ENCODE measurements around the gene CHDH.
A peak's percentile ranks its signal among the peaks of the same experiment; 100 is the strongest.

The CHDH gene

GRCh38 chr3:53791317-53791716 lies 54.9 kb downstream of the CHDH start:
- no peaks in the 10 kb centered on the region for H3K9me3 ChIP-seq
- no peak overlapping the region for H3K4me3 ChIP-seq
- in situ Hi-C loops (cut with MboI; ENCODE audit: low sequenced_read_pairs) = no loop called here
- no peaks in the 10 kb centered on the region for H3K4me1 ChIP-seq
- H3K27me3 ChIP-seq (ENCODE audit: low read depth) = no peaks in the 10 kb centered on the region
- H3K36me3 ChIP-seq (replicated peaks) = no peaks in the 10 kb centered on the region
- no peak for DNase-seq (ENCODE audit: low spot score in 2 of 2)

- in situ Hi-C loops (cut with MboI; ENCODE audit: low sequenced_read_pairs) = no loop called here
Measured at GRCh38 chr3:53790470-53790869, 55.7 kb downstream of the CHDH start.

GRCh38 chr3:53789459-53789858 lies 56.8 kb downstream of the CHDH start:
- Histone ChIP-seq H3K4me1 (no peaks in the 10 kb centered on the region), H3K9me3 (no peaks in the 10 kb centered on the region), H3K36me3 (replicated peaks) (no peaks in the 10 kb centered on the region), H3K4me3 (no peak overlapping the region), H3K27me3 (ENCODE audit: low read depth) (no peaks in the 10 kb centered on the region)
- DNase-seq (ENCODE audit: low spot score in 2 of 2) = no peak
- in situ Hi-C loops (cut with MboI; ENCODE audit: low sequenced_read_pairs) = no loop called here

More at GRCh38 chr3:53790470-53790869, 55.7 kb downstream of the CHDH start:
- Histone ChIP-seq H3K4me3 (no peak overlapping the region), H3K27me3 (ENCODE audit: low read depth) (no peaks in the 10 kb centered on the region), H3K36me3 (replicated peaks) (no peaks in the 10 kb centered on the region), H3K4me1 (no peaks in the 10 kb centered on the region), H3K9me3 (no peaks in the 10 kb centered on the region)
- no peak for DNase-seq (ENCODE audit: low spot score in 2 of 2)

- in situ Hi-C loops (cut with MboI; ENCODE audit: low sequenced_read_pairs) = no loop called here
- no peak for DNase-seq (ENCODE audit: low spot score in 2 of 2)
- Histone ChIP-seq H3K4me3 (no peak overlapping the region), H3K9me3 (no peaks in the 10 kb centered on the region), H3K4me1 (no peaks in the 10 kb centered on the region), H3K36me3 (replicated peaks) (no peaks in the 10 kb centered on the region), H3K27me3 (ENCODE audit: low read depth) (no peaks in the 10 kb centered on the region)
Measured at GRCh38 chr3:53788038-53788437, 58.2 kb downstream of the CHDH start.

- H3K36me3 ChIP-seq (replicated peaks) = no peaks in the 10 kb centered on the region
- no peaks in the 10 kb centered on the region for H3K4me1 ChIP-seq
- no peaks in the 10 kb centered on the region for H3K9me3 ChIP-seq
- in situ Hi-C loops (cut with MboI; ENCODE audit: low sequenced_read_pairs) = no loop called here
- no peak for DNase-seq (ENCODE audit: low spot score in 2 of 2)
- H3K27me3 ChIP-seq (ENCODE audit: low read depth) = no peaks in the 10 kb centered on the region
- no peak overlapping the region for H3K4me3 ChIP-seq
Measured at GRCh38 chr3:53787016-53787415, 59.2 kb downstream of the CHDH start.

GRCh38 chr3:53780806-53781205 lies 65.4 kb downstream of the CHDH start:
- Histone ChIP-seq H3K4me3 (no peak overlapping the region), H3K9me3 (no peaks in the 10 kb centered on the region), H3K36me3 (replicated peaks) (no peaks in the 10 kb centered on the region), H3K27me3 (ENCODE audit: low read depth) (no peaks in the 10 kb centered on the region), H3K4me1 (no peaks in the 10 kb centered on the region)
- no peak for DNase-seq (ENCODE audit: low spot score in 2 of 2)
- in situ Hi-C loops (cut with MboI; ENCODE audit: low sequenced_read_pairs) = no loop called here

- in situ Hi-C loops (cut with MboI; ENCODE audit: low sequenced_read_pairs) = no loop called here
- no peaks in the 10 kb centered on the region for H3K9me3 ChIP-seq
Measured at GRCh38 chr3:53780171-53780570, 66.0 kb downstream of the CHDH start.

GRCh38 chr3:53778153-53778552 lies 68.1 kb downstream of the CHDH start:
- H3K36me3 ChIP-seq (replicated peaks) = no peaks in the 10 kb centered on the region
- DNase-seq (ENCODE audit: low spot score in 2 of 2) = no peak
- H3K9me3 ChIP-seq = no peaks in the 10 kb centered on the region
- in situ Hi-C loops (cut with MboI; ENCODE audit: low sequenced_read_pairs) = no loop called here
- H3K4me3 ChIP-seq = no peak overlapping the region
- H3K27me3 ChIP-seq (ENCODE audit: low read depth) = no peaks in the 10 kb centered on the region
- no peaks in the 10 kb centered on the region for H3K4me1 ChIP-seq

More at GRCh38 chr3:53780171-53780570, 66.0 kb downstream of the CHDH start:
- no peaks in the 10 kb centered on the region for H3K36me3 ChIP-seq (replicated peaks)
- no peak for DNase-seq (ENCODE audit: low spot score in 2 of 2)
- no peak overlapping the region for H3K4me3 ChIP-seq
- H3K27me3 ChIP-seq (ENCODE audit: low read depth) = no peaks in the 10 kb centered on the region
- H3K4me1 ChIP-seq = no peaks in the 10 kb centered on the region

GRCh38 chr3:53777468-53777867 lies 68.8 kb downstream of the CHDH start:
- no peak for DNase-seq (ENCODE audit: low spot score in 2 of 2)
- in situ Hi-C loops (cut with MboI; ENCODE audit: low sequenced_read_pairs) = no loop called here
- no peaks in the 10 kb centered on the region for H3K27me3 ChIP-seq (ENCODE audit: low read depth)
- no peaks in the 10 kb centered on the region for H3K36me3 ChIP-seq (replicated peaks)
- no peaks in the 10 kb centered on the region for H3K9me3 ChIP-seq
- H3K4me3 ChIP-seq = no peak overlapping the region
- H3K4me1 ChIP-seq = no peaks in the 10 kb centered on the region

GRCh38 chr3:53776494-53777101 lies 69.6 kb downstream of the CHDH start:
- no peak for DNase-seq (ENCODE audit: low spot score in 2 of 2)
- Histone ChIP-seq H3K4me1 (no peaks in the 10 kb centered on the region), H3K4me3 (no peak overlapping the region), H3K36me3 (replicated peaks) (no peaks in the 10 kb centered on the region), H3K9me3 (no peaks in the 10 kb centered on the region), H3K27me3 (ENCODE audit: low read depth) (no peaks in the 10 kb centered on the region)
- in situ Hi-C loops (cut with MboI; ENCODE audit: low sequenced_read_pairs) = no loop called here

GRCh38 chr3:53775834-53776251 lies 70.4 kb downstream of the CHDH start:
- Histone ChIP-seq H3K9me3 (no peaks in the 10 kb centered on the region), H3K4me3 (no peak overlapping the region), H3K27me3 (ENCODE audit: low read depth) (no peaks in the 10 kb centered on the region), H3K36me3 (replicated peaks) (no peaks in the 10 kb centered on the region), H3K4me1 (no peaks in the 10 kb centered on the region)
- DNase-seq (ENCODE audit: low spot score in 2 of 2) = peak in 1 of 2 experiments; percentile 20
- in situ Hi-C loops (cut with MboI; ENCODE audit: low sequenced_read_pairs) = no loop called here

GRCh38 chr3:53775018-53775417 lies 71.2 kb downstream of the CHDH start:
- Histone ChIP-seq H3K27me3 (ENCODE audit: low read depth) (no peaks in the 10 kb centered on the region), H3K9me3 (no peaks in the 10 kb centered on the region), H3K4me3 (no peak overlapping the region), H3K36me3 (replicated peaks) (no peaks in the 10 kb centered on the region), H3K4me1 (no peaks in the 10 kb centered on the region)
- DNase-seq (ENCODE audit: low spot score in 2 of 2) = no peak
- in situ Hi-C loops (cut with MboI; ENCODE audit: low sequenced_read_pairs) = no loop called here

- DNase-seq (ENCODE audit: low spot score in 2 of 2) = no peak
- Histone ChIP-seq H3K9me3 (no peaks in the 10 kb centered on the region), H3K4me3 (no peak overlapping the region), H3K36me3 (replicated peaks) (no peaks in the 10 kb centered on the region), H3K27me3 (ENCODE audit: low read depth) (no peaks in the 10 kb centered on the region), H3K4me1 (no peaks in the 10 kb centered on the region)
- in situ Hi-C loops (cut with MboI; ENCODE audit: low sequenced_read_pairs) = no loop called here
Measured at GRCh38 chr3:53774414-53774813, 71.8 kb downstream of the CHDH start.

- H3K27me3 ChIP-seq (ENCODE audit: low read depth) = no peaks in the 10 kb centered on the region
- DNase-seq (ENCODE audit: low spot score in 2 of 2) = no peak
- no peaks in the 10 kb centered on the region for H3K9me3 ChIP-seq
- H3K4me1 ChIP-seq = no peaks in the 10 kb centered on the region
- no peaks in the 10 kb centered on the region for H3K36me3 ChIP-seq (replicated peaks)
- H3K4me3 ChIP-seq = no peak overlapping the region
- in situ Hi-C loops (cut with MboI; ENCODE audit: low sequenced_read_pairs) = no loop called here
Measured at GRCh38 chr3:53773611-53774368, 72.4 kb downstream of the CHDH start.

Measured in HAP-1 (cell line).